SK-N-SH (cell line): ENCODE measurements around the gene CLDN19. TPM values are rescaled to one million over a fixed set of nuclear protein-coding genes. Genes with fewer than 3 reads are reported as not detected.
"Not testable (repeated sequence)": the region's sequence is repeated elsewhere in the genome, so short reads cannot be mapped to it uniquely, and the experiment has no call there.

Experiments
- CTCF ChIA-PET: fragments of 300-600, 350-600 bp; formaldehyde crosslinking; extraction: SDS; loops from one replicate; lab custom pipeline; 2021; lab: Yijun Ruan, JAX
- POLR2A ChIA-PET: fragments of 350-600 bp; sonication (Branson Sonifier 250); formaldehyde crosslinking; extraction: SDS; loops from one replicate; lab custom pipeline; 2020; ENCODE audit warnings: antibody characterized with exemption, inconsistent platforms; lab: Yijun Ruan, JAX
- DNase-seq: peaks from one replicate; pipeline ENCODE4 v3.0.0; 2012
- H2AFZ ChIP-seq: fragments of 200-600 bp; sonication (generic); 2 replicates; pipeline ENCODE4 v1.8.1; 2016; ENCODE audit warnings: antibody characterized with exemption, mild to moderate bottlenecking, low read depth
- H3F3A ChIP-seq: fragments of 200-600 bp; sonication (generic); replicated peaks from 2 replicates; pipeline ENCODE3; 2016; ENCODE audit warnings: antibody characterized with exemption, mild to moderate bottlenecking; ENCODE audit not compliant: insufficient read depth
- H3K27ac ChIP-seq, 2 experiments: fragments of 200-500 bp in 1 of 2; fragments of 200-600 bp in 1 of 2; sonication (Bioruptor generic) in 1 of 2; sonication (generic), shearing (Covaris generic) in 1 of 2; 2 replicates each; pipeline versions ENCODE4 v1.5.1 to v1.6.1; 2014 to 2016; ENCODE audit warnings: low read depth in 2 of 2, inconsistent platforms in 1 of 2, low read length in 1 of 2, mild to moderate bottlenecking in 1 of 2, mixed read lengths in 1 of 2
- H3K27me3 ChIP-seq: fragments of 200-600 bp; sonication (generic), shearing (Covaris generic); 2 replicates; pipeline ENCODE4 v1.6.1; 2016; ENCODE audit warnings: mixed run types; ENCODE audit not compliant: insufficient read depth
- H3K36me3 ChIP-seq, 2 experiments: fragments of 200-500 bp in 1 of 2; fragments of 200-600 bp in 1 of 2; sonication (Bioruptor generic) in 1 of 2; sonication (generic) in 1 of 2; replicated peaks in 1 of 2; 2 replicates each; pipeline versions ENCODE3 to v1.5.1; 2014 to 2016; ENCODE audit warnings: low read length in 1 of 2, mild to moderate bottlenecking in 1 of 2; ENCODE audit not compliant: insufficient read depth in 2 of 2, control insufficient read depth in 1 of 2
- H3K4me1 ChIP-seq, 2 experiments: fragments of 200-500 bp in 1 of 2; fragments of 200-600 bp in 1 of 2; sonication (Bioruptor generic) in 1 of 2; sonication (generic), shearing (Covaris generic) in 1 of 2; 2 replicates each; pipeline versions ENCODE4 v1.5.1 to v1.6.1; 2014 to 2016; ENCODE audit warnings: low read depth in 1 of 2, low read length in 1 of 2, mixed run types in 1 of 2; ENCODE audit not compliant: insufficient read depth in 2 of 2, control insufficient read depth in 1 of 2
- H3K4me2 ChIP-seq: fragments of 200-600 bp; sonication (generic), shearing (Covaris generic); 2 replicates; pipeline ENCODE4 v1.6.1; 2017; ENCODE audit warnings: mixed run types
- H3K4me3 ChIP-seq, 2 experiments: fragments of 200-500 bp in 1 of 2; fragments of 200-600 bp in 1 of 2; sonication (Bioruptor generic) in 1 of 2; sonication (generic), shearing (Covaris generic) in 1 of 2; 2 replicates each; pipeline versions ENCODE4 v1.5.1 to v1.8.1; 2014 to 2016; ENCODE audit warnings: low read depth in 2 of 2, inconsistent platforms in 1 of 2, low read length in 1 of 2, mild to moderate bottlenecking in 1 of 2, mixed read lengths in 1 of 2, moderate library complexity in 1 of 2
- H3K79me2 ChIP-seq: fragments of 200-600 bp; sonication (generic); 2 replicates; pipeline ENCODE4 v1.8.1; 2017; ENCODE audit warnings: mild to moderate bottlenecking; ENCODE audit not compliant: insufficient read depth
- H3K9ac ChIP-seq: fragments of 200-600 bp; sonication (generic); 2 replicates; pipeline ENCODE4 v1.6.1; 2017; ENCODE audit warnings: mixed run types
- H3K9me2 ChIP-seq: fragments of 200-600 bp; sonication (generic); 2 replicates; pipeline ENCODE4 v1.6.1; 2017; ENCODE audit warnings: mixed run types
- H3K9me3 ChIP-seq: fragments of 200-600 bp; sonication (generic); 2 replicates; pipeline ENCODE4 v1.6.1; 2017; ENCODE audit warnings: mixed run types, mild to moderate bottlenecking, moderate library complexity
- H4K20me1 ChIP-seq: fragments of 200-600 bp; sonication (generic); 2 replicates; pipeline ENCODE4 v1.6.1; 2017; ENCODE audit warnings: mild to moderate bottlenecking, mixed run types; ENCODE audit not compliant: insufficient read depth
- CHD2 ChIP-seq: fragments of 150-350 bp; IDR thresholded peaks from 2 replicates; pipeline ENCODE4 v1.6.1; 2018; ENCODE audit warnings: low read length; ENCODE audit not compliant: partially characterized antibody
- CTCF ChIP-seq: fragments of 200-600 bp; sonication (generic); IDR thresholded peaks from 2 replicates; pipeline ENCODE4 v1.6.1; 2017; ENCODE audit warnings: antibody characterized with exemption, mild to moderate bottlenecking, moderate library complexity
- EP300 ChIP-seq, 2 experiments: IDR thresholded peaks; 2 replicates each; pipeline versions ENCODE4 v1.4.0 to v1.6.1; 2012; ENCODE audit warnings: borderline replicate concordance in 1 of 2, low read depth in 1 of 2, low read length in 1 of 2
- FOXM1 ChIP-seq: IDR thresholded peaks from 2 replicates; pipeline ENCODE4 v1.4.0; 2012; ENCODE audit warnings: low read depth, mild to moderate bottlenecking
- GABPA ChIP-seq: IDR thresholded peaks from 2 replicates; pipeline ENCODE4 v1.4.0; 2012; ENCODE audit warnings: low read depth, mild to moderate bottlenecking
- IRF3 ChIP-seq: fragments of 150-350 bp; IDR thresholded peaks from 2 replicates; pipeline ENCODE4 v1.6.1; 2016; ENCODE audit warnings: mild to moderate bottlenecking, low read depth, low read length
- JUND ChIP-seq: IDR thresholded peaks from 2 replicates; pipeline ENCODE4 v1.4.0; 2012
- MXI1 ChIP-seq: IDR thresholded peaks from 2 replicates; pipeline ENCODE4 v1.6.1; 2012; ENCODE audit warnings: mild to moderate bottlenecking, low read depth, low read length, improper control_type of control experiment
- RAD21 ChIP-seq: IDR thresholded peaks from 2 replicates; pipeline ENCODE4 v1.6.1; 2012; ENCODE audit warnings: mild to moderate bottlenecking, low read length
- REST ChIP-seq: IDR thresholded peaks from 2 replicates; pipeline ENCODE4 v1.6.1; 2012; ENCODE audit warnings: mild to moderate bottlenecking, low read depth, low read length, moderate library complexity
- RFX5 ChIP-seq: IDR thresholded peaks from 2 replicates; pipeline ENCODE4 v1.6.1; 2012; ENCODE audit warnings: mild to moderate bottlenecking, improper control_type of control experiment, low read length
- RXRA ChIP-seq: IDR thresholded peaks from 2 replicates; pipeline ENCODE4 v1.4.0; 2012; ENCODE audit warnings: low read depth, mild to moderate bottlenecking, borderline replicate concordance
- USF1 ChIP-seq: IDR thresholded peaks from 2 replicates; pipeline ENCODE4 v1.4.0; 2012; ENCODE audit warnings: low read depth, borderline replicate concordance
- WGBS: methylation state at CpG from one replicate; pipeline ENCODE4 v1.1.6; 2017; ENCODE audit warnings: low lambda C conversion rate; 5-methylcytosine and 5-hydroxymethylcytosine counted together
- polyA plus RNA-seq, 3 experiments: library from polyadenylated mRNA; depleted of rRNA; stranded (reverse); fragments of >200 nt; gene quantifications; 2 replicates each; pipeline ENCODE4 v1.2.3, GENCODE V29; 2012
- TF ChIP-seq, protein P1 (sequence below): IDR thresholded peaks from 2 replicates; pipeline ENCODE4; 2012

The CLDN19 gene
- polyA plus RNA-seq, 1 of the 3 experiments (the other 2 are of a cell fraction): not detected

GRCh38 chr1:42730002-42730401 lies 10.0 kb downstream of the CLDN19 start:
- H2AFZ ChIP-seq: no peak overlapping the region
- no peaks in the 10 kb centered on the region for H3F3A ChIP-seq
- H3K27ac ChIP-seq: no peak overlapping the region
- ChIA-PET CTCF (interaction anchor here (0.9 to 1.7 kb wide), 3 partner anchors 16 to 386 kb away, joined by 3 to 4 read pairs (median 3); no protein-coding TSS in a partner anchor), POLR2A (no interaction called here)
- H3K79me2 ChIP-seq: no peaks in the 10 kb centered on the region
- H3K4me3 ChIP-seq: no peak overlapping the region
- H3K27me3 ChIP-seq: no peaks in the 10 kb centered on the region
- H3K4me1 ChIP-seq: no peaks in the 10 kb centered on the region; a peak in 1 of 4 replicates
- no peak overlapping the region for H3K4me2 ChIP-seq
- H3K36me3 ChIP-seq: no peaks in the 10 kb centered on the region
- TF ChIP-seq RFX5 (peak; percentile 73), EP300 (IDR thresholded peaks at IDR 0.05; ENCODE audit: borderline replicate concordance in 1 of 2, low read depth in 1 of 2, low read length in 1 of 2) (no peak), GABPA (no peak), RXRA (no peak), CTCF (0 out of 2 replicates have a peak, but pooled peaks have one; percentile 7), CHD2 (no peak), IRF3 (no peak), FOXM1 (no peak)
- WGBS: 87% methylated on average over 3 of the region's 3 CpGs
- H3K9ac ChIP-seq: no peak overlapping the region
- no peaks in the 10 kb centered on the region for H3K9me3 ChIP-seq
- no peaks in the 10 kb centered on the region for H3K9me2 ChIP-seq
- H4K20me1 ChIP-seq: no peaks in the 10 kb centered on the region
- no peak for DNase-seq

- POLR2A ChIA-PET, H3K9me2 ChIP-seq, CTCF ChIA-PET, H3K27ac ChIP-seq, H3K9ac ChIP-seq, H3K79me2 ChIP-seq, H3K36me3 ChIP-seq, H3K4me1 ChIP-seq, H3K9me3 ChIP-seq, H4K20me1 ChIP-seq, H3F3A ChIP-seq, DNase-seq, H3K27me3 ChIP-seq, H3K4me2 ChIP-seq, H2AFZ ChIP-seq, H3K4me3 ChIP-seq: not testable (repeated sequence)
- WGBS: 98% methylated on average over 4 of the region's 4 CpGs
Observed at GRCh38 chr1:42725820-42726219, 14.2 kb downstream of the CLDN19 start.

DNA sequence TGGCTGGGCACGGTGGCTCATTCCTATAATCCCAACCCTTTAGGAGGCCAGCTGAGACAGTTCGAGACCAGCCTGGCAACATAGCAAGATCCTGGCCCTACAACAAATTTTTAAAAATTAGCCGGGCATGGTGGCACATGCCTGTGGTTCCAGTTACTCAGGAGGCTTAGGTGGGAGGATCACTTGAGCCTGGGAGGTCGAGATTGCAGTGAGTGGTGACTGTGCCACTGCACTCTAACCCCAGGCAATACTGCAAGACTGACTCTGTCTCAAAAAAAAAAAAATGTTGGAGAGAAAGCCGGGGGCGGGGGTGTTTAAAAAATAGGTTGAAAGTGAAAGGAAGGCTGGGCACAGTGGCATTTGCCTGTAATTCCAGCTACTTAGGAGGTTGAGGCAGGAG lies 16.5 kb downstream of the CLDN19 start:
- Histone ChIP-seq H3K4me3 (no peak overlapping the region), H3K36me3 (no peaks in the 10 kb centered on the region), H3K9me2 (no peaks in the 10 kb centered on the region), H3K27me3 (no peaks in the 10 kb centered on the region), H3K9me3 (no peaks in the 10 kb centered on the region), H3K4me2 (no peak overlapping the region), H3K9ac (no peak overlapping the region), H2AFZ (no peak overlapping the region), H3K79me2 (no peaks in the 10 kb centered on the region), H3F3A (no peaks in the 10 kb centered on the region), H3K4me1 (no peaks in the 10 kb centered on the region), H3K27ac (no peak overlapping the region), H4K20me1 (no peaks in the 10 kb centered on the region)
- DNase-seq: no peak
- CTCF ChIA-PET: no interaction called here
- 72% methylated on average over 6 of the region's 6 CpGs for WGBS
- POLR2A ChIA-PET: no interaction called here
- TF ChIP-seq JUND (no peak), REST (no peak), RAD21 (no peak), RFX5 (no peak), USF1 (no peak), MXI1 (no peak)
- TF ChIP-seq, protein P1, sequence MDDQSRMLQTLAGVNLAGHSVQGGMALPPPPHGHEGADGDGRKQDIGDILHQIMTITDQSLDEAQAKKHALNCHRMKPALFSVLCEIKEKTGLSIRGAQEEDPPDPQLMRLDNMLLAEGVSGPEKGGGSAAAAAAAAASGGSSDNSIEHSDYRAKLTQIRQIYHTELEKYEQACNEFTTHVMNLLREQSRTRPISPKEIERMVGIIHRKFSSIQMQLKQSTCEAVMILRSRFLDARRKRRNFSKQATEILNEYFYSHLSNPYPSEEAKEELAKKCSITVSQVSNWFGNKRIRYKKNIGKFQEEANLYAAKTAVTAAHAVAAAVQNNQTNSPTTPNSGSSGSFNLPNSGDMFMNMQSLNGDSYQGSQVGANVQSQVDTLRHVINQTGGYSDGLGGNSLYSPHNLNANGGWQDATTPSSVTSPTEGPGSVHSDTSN: no peak
